CD4-positive, CD25-positive, alpha-beta regulatory T cell (primary cell): ENCODE results near the gene UBASH3A. TPM values are rescaled to one million over a fixed set of nuclear protein-coding genes. Genes with fewer than 3 reads are reported as not detected.

ENCODE experiments used
- ATAC-seq, 2 donors: fragments of 150-1000 bp; cut with Tn5 transposase; one replicate each; pipeline ENCODE4 v1.10.0; 2021; ENCODE audit warnings: low read depth in 2 of 2, moderate number of reproducible peaks in 2 of 2, moderate library complexity in 1 of 2
- DNase-seq, 3 donors: peaks; one replicate each; pipeline versions ENCODE4 v3.0.0 to v3.0.0-alpha.2; 2012 to 2022; ENCODE audit warnings: mixed read lengths in 1 of 3
- H3K27ac ChIP-seq: one replicate; pipeline ENCODE4 v1.7.0; 2013; ENCODE audit warnings: mild to moderate bottlenecking, low read length; ENCODE audit not compliant: insufficient read depth, poor library complexity, severe bottlenecking
- H3K27me3 ChIP-seq: one replicate; pipeline ENCODE4 v1.7.0; 2013; ENCODE audit warnings: low read length; ENCODE audit not compliant: control insufficient read depth, insufficient read depth
- H3K36me3 ChIP-seq: one replicate; pipeline ENCODE4 v1.7.0; 2013; ENCODE audit warnings: mild to moderate bottlenecking, low read length, moderate library complexity; ENCODE audit not compliant: control insufficient read depth, insufficient read depth
- H3K4me1 ChIP-seq: 2 replicates; pipeline ENCODE4 v1.7.0; 2013; ENCODE audit warnings: mild to moderate bottlenecking, low read length; ENCODE audit not compliant: insufficient read depth, control insufficient read depth, poor library complexity, severe bottlenecking
- H3K4me3 ChIP-seq: one replicate; pipeline ENCODE4 v1.7.0; 2013; ENCODE audit warnings: low read depth, mild to moderate bottlenecking, low read length, moderate library complexity
- H3K9me3 ChIP-seq, 2 experiments: 1 replicate in 1 of 2; 2 replicates in 1 of 2; pipeline ENCODE4 v1.7.0; 2013; ENCODE audit warnings: low read length in 2 of 2, mild to moderate bottlenecking in 1 of 2, moderate library complexity in 1 of 2; ENCODE audit not compliant: control insufficient read depth in 2 of 2
- H3K27ac Mint-ChIP-seq, 3 donors: one replicate each; pipeline ENCODE4 v1.8.0; 2020 to 2022; ENCODE audit warnings: mild to moderate bottlenecking in 3 of 3, mixed read lengths in 3 of 3, moderate library complexity in 2 of 3
- H3K27me3 Mint-ChIP-seq: one replicate; pipeline ENCODE4 v1.8.0; 2022; ENCODE audit warnings: mild to moderate bottlenecking, mixed read lengths
- H3K36me3 Mint-ChIP-seq: one replicate; pipeline ENCODE4 v1.8.0; 2020; ENCODE audit warnings: mixed read lengths
- H3K4me1 Mint-ChIP-seq, 4 donors: one replicate each; pipeline ENCODE4 v1.8.0; 2020 to 2022; ENCODE audit warnings: mixed read lengths in 4 of 4, mild to moderate bottlenecking in 1 of 4
- H3K4me3 Mint-ChIP-seq, 4 donors: one replicate each; pipeline ENCODE4 v1.8.0; 2020 to 2022; ENCODE audit warnings: mild to moderate bottlenecking in 4 of 4, mixed read lengths in 4 of 4, moderate library complexity in 3 of 4
- H3K9me3 Mint-ChIP-seq, 7 donors: one replicate each; pipeline ENCODE4 v1.8.0; 2020 to 2022; ENCODE audit warnings: mixed read lengths in 7 of 7, mild to moderate bottlenecking in 3 of 7, moderate library complexity in 2 of 7
- polyA plus RNA-seq, 4 donors: library from polyadenylated mRNA; unstranded; fragments of 300-500 nt; fragmentation: Illumina TruSeq; gene quantifications; one replicate each; pipeline ENCODE4 v1.2.3, GENCODE V29; 2021
- total RNA-seq: library from RNA; stranded (reverse); gene quantifications from one replicate; pipeline ENCODE4 v1.2.3, GENCODE V29; 2022

UBASH3A gene
- total and polyA plus RNA-seq, 5 donors from 2014 or later: 36.2 to 56.0 (median 47.9) TPM

GRCh38 chr21:42472521-42472920 lies 68.8 kb downstream of the UBASH3A start:
- no peaks in the 10 kb centered on the region for H3K36me3 Mint-ChIP-seq
- H3K27ac ChIP-seq: no peak overlapping the region
- H3K4me3 Mint-ChIP-seq: no peak overlapping the region
- no peaks in the 10 kb centered on the region for H3K27me3 ChIP-seq
- DNase-seq (no peak), ATAC-seq (no peak)
- peaks cover 9% of the 10 kb centered on the region for H3K27me3 Mint-ChIP-seq
- H3K4me1 ChIP-seq: no peaks in the 10 kb centered on the region
- H3K4me3 ChIP-seq: no peak overlapping the region
- H3K4me1 Mint-ChIP-seq: peaks cover 0 to 5% (median 2%) of the 10 kb centered on the region in 4 donors
- peak overlapping the region in 1 of 3 donors; percentile 29 for H3K27ac Mint-ChIP-seq
- H3K36me3 ChIP-seq: no peaks in the 10 kb centered on the region
- no peaks in the 10 kb centered on the region for H3K9me3 Mint-ChIP-seq
- H3K9me3 ChIP-seq: no peaks in the 10 kb centered on the region

- no peaks in the 10 kb centered on the region for H3K36me3 ChIP-seq
- Mint-ChIP-seq H3K36me3 (no peaks in the 10 kb centered on the region), H3K4me1 (peaks cover 0 to 5% (median 2%) of the 10 kb centered on the region in 4 donors), H3K4me3 (no peak overlapping the region), H3K27ac (no peak overlapping the region), H3K27me3 (peaks cover 9% of the 10 kb centered on the region), H3K9me3 (no peaks in the 10 kb centered on the region)
- DNase-seq (no peak), ATAC-seq (no peak)
- H3K9me3 ChIP-seq: no peaks in the 10 kb centered on the region
- H3K4me3 ChIP-seq: no peak overlapping the region
- no peaks in the 10 kb centered on the region for H3K4me1 ChIP-seq
- no peaks in the 10 kb centered on the region for H3K27me3 ChIP-seq
- no peak overlapping the region for H3K27ac ChIP-seq
These were observed 69.9 kb downstream of the UBASH3A start for GRCh38 chr21:42473498-42474042.

- DNase-seq: peak in 1 of 3 donors; percentile 14
- no peak overlapping the region for H3K4me3 ChIP-seq
- H3K27me3 Mint-ChIP-seq: peaks cover 9% of the 10 kb centered on the region
- peak overlapping the region in 2 of 3 donors; percentile 31 to 45 for H3K27ac Mint-ChIP-seq
- no peaks in the 10 kb centered on the region for H3K27me3 ChIP-seq
- H3K4me1 ChIP-seq: no peaks in the 10 kb centered on the region
- peaks cover 0 to 5% (median 2%) of the 10 kb centered on the region in 4 donors for H3K4me1 Mint-ChIP-seq
- no peak overlapping the region for H3K4me3 Mint-ChIP-seq
- H3K9me3 ChIP-seq: no peaks in the 10 kb centered on the region
- H3K36me3 ChIP-seq: no peaks in the 10 kb centered on the region
- peak; percentile 67 to 69 for ATAC-seq
- no peaks in the 10 kb centered on the region for H3K9me3 Mint-ChIP-seq
- H3K27ac ChIP-seq: no peak overlapping the region
- H3K36me3 Mint-ChIP-seq: no peaks in the 10 kb centered on the region
These were observed 70.5 kb downstream of the UBASH3A start for GRCh38 chr21:42474043-42474831.

DNA sequence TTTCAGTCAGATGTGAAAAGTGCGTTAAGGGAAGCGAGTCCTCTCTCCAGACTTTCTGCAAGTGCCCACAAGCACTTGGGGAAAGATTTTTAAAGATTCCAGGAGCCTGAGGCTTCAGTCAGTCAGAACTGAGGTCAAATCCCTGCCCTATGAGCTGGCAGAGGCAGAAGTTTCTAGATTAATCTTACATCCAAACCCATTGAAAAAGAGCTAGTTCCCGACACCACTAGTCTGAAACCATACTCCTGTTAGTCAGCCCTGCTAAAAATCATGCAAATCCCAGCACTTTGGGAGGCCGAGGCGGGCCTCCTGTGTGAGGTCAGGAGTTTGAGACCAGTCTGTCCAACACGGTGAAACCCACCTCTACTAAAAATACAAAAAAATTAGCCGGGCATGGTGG lies 71.3 kb downstream of the UBASH3A start:
- Histone ChIP-seq H3K4me1 (no peaks in the 10 kb centered on the region), H3K27me3 (no peaks in the 10 kb centered on the region), H3K36me3 (no peaks in the 10 kb centered on the region), H3K27ac (no peak overlapping the region), H3K9me3 (no peaks in the 10 kb centered on the region), H3K4me3 (no peak overlapping the region)
- Mint-ChIP-seq H3K27ac (peak overlapping the region in 1 of 3 donors; percentile 45), H3K36me3 (no peaks in the 10 kb centered on the region), H3K4me1 (peaks cover 0 to 5% (median 2%) of the 10 kb centered on the region in 4 donors), H3K4me3 (no peak overlapping the region), H3K9me3 (no peaks in the 10 kb centered on the region), H3K27me3 (peaks cover 9% of the 10 kb centered on the region)
- ATAC-seq (no peak), DNase-seq (no peak)

DNA sequence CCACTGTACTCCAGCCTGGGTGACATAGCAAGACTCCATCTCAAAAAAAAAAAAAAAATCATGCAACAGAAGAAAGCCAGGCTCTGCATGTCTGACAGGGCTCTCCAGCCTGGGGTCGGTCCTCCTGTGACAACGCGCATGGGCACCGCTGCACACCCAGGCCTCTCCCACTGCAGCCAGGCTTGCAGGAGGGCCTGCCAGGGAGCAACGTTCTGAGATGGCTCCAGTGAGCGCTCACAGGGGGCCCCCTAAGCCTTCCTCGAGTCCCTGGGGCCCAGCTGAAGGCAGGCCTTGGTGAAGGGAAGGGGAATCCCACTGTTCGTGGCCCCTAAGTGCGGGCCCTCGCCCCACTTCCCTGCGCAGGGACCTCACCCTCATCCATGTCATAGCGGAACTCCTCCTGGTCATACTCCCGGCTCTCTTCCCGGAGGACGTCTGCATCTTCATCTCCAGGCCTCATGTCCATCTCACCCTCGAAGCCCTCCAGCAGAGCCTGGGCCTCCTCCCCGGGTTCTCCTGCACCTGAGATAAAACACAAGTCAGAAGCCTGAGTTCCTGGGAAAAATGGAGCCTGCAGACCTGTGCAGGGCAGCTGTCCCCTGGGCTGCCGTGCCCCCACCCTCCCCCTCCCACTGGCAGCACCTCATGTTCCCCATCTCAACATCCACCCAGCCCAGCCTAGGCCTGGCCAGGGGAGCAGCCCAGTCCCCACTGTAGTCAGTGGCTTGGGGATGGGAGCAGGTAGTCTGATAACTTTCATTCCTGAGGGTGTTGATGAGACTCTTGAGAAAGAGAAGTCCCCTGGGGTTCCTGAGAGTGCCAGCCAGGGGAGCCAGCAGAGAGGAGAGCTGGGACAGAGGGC lies 72.1 kb downstream of the UBASH3A start:
- Histone ChIP-seq H3K9me3 (no peaks in the 10 kb centered on the region), H3K27ac (no peak overlapping the region), H3K27me3 (no peaks in the 10 kb centered on the region), H3K4me1 (no peaks in the 10 kb centered on the region), H3K4me3 (no peak overlapping the region), H3K36me3 (no peaks in the 10 kb centered on the region)
- no peaks in the 10 kb centered on the region for H3K9me3 Mint-ChIP-seq
- peaks cover 0 to 5% (median 2%) of the 10 kb centered on the region in 4 donors for H3K4me1 Mint-ChIP-seq
- H3K4me3 Mint-ChIP-seq: no peak overlapping the region
- no peak for DNase-seq
- no peak for ATAC-seq
- H3K27me3 Mint-ChIP-seq: peaks cover 10% of the 10 kb centered on the region
- no peak overlapping the region for H3K27ac Mint-ChIP-seq
- no peaks in the 10 kb centered on the region for H3K36me3 Mint-ChIP-seq

- Mint-ChIP-seq H3K4me3 (no peak overlapping the region), H3K36me3 (no peaks in the 10 kb centered on the region), H3K27me3 (peaks cover 18% of the 10 kb centered on the region), H3K4me1 (peaks cover 0 to 5% (median 2%) of the 10 kb centered on the region in 4 donors), H3K27ac (no peak overlapping the region), H3K9me3 (no peaks in the 10 kb centered on the region)
- no peaks in the 10 kb centered on the region for H3K9me3 ChIP-seq
- no peaks in the 10 kb centered on the region for H3K36me3 ChIP-seq
- H3K27ac ChIP-seq: no peak overlapping the region
- no peaks in the 10 kb centered on the region for H3K27me3 ChIP-seq
- no peak overlapping the region for H3K4me3 ChIP-seq
- DNase-seq (no peak), ATAC-seq (no peak)
- H3K4me1 ChIP-seq: no peaks in the 10 kb centered on the region
These were observed 73.0 kb downstream of the UBASH3A start for GRCh38 chr21:42476388-42477331.

- Histone ChIP-seq H3K4me3 (no peak overlapping the region), H3K27ac (no peak overlapping the region), H3K36me3 (no peaks in the 10 kb centered on the region), H3K9me3 (no peaks in the 10 kb centered on the region), H3K4me1 (no peaks in the 10 kb centered on the region), H3K27me3 (peaks cover 2% of the 10 kb centered on the region)
- no peaks in the 10 kb centered on the region for H3K9me3 Mint-ChIP-seq
- peaks cover 0 to 5% (median 2%) of the 10 kb centered on the region in 4 donors for H3K4me1 Mint-ChIP-seq
- H3K27ac Mint-ChIP-seq: no peak overlapping the region
- H3K4me3 Mint-ChIP-seq: no peak overlapping the region
- peaks cover 19% of the 10 kb centered on the region for H3K27me3 Mint-ChIP-seq
- ATAC-seq (no peak), DNase-seq (no peak)
- H3K36me3 Mint-ChIP-seq: no peaks in the 10 kb centered on the region
These were observed 74.8 kb downstream of the UBASH3A start for GRCh38 chr21:42478504-42478903.
